Cardiac fibroblast (primary cell): Measurements from ENCODE around the gene STARD13.
A peak's percentile ranks its signal among the peaks of the same experiment; 100 is the strongest.

Source experiments
- DNase-seq, 2 donors: peaks; one replicate each; pipeline versions ENCODE4 v3.0.0 to v3.0.0-alpha.2; 2010; ENCODE audit warnings: low read depth in 2 of 2
- H3K4me3 ChIP-seq, 2 donors: replicated peaks in 1 of 2; 1 replicate in 1 of 2; 2 replicates in 1 of 2; pipeline ENCODE4 v1.5.1; 2011; ENCODE audit warnings: low read depth in 2 of 2, low read length in 2 of 2, mild to moderate bottlenecking in 2 of 2, moderate library complexity in 1 of 2
- CTCF ChIP-seq: IDR thresholded peaks from one replicate; pipeline ENCODE4 v1.5.1; 2011; ENCODE audit warnings: low read depth, mild to moderate bottlenecking, low read length, inconsistent platforms

STARD13 gene

DNA sequence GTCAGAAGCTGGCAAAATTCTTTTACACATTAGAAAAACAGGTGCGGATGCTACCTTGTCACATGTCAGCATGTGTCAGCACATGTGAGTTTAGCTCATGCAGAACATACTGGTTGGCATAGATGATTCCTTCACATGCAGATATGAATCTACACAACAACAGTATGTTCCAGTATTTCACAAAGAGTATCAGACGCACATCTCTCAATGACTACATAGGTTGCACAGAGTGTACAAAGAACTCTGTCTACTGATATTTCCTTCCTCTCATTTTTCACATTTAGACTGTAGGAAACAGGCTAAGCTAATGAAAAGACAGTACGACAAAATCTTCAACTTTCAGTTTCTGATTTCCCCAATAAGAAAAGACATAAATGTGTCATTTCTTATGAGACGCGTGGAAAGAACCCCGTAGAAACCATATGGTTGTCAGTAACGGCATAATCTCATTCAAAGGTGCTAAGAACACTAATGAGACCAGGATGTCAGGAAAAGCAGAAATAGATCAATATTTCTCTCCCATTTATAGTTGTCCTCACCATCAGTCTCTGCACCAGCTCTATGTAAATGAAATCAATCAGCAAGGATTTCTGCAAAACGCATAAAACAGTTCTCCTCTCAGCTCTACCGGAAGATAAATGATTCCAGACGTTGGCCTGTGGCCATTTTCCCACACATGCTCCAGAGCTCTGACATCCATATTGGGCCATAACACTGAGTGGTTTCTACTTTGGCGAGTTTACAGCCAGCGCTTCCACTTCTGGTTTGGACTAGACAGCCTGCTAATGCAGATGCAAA is 81.2 kb downstream of the STARD13 start:
- peak; percentile 94 for DNase-seq
- H3K4me3 ChIP-seq: peak overlapping the region; percentile 4 to 35
- no peak for TF ChIP-seq CTCF

- TF ChIP-seq CTCF: no peak
- no peak for DNase-seq
- H3K4me3 ChIP-seq: no peak overlapping the region
These were observed 82.8 kb downstream of the STARD13 start for GRCh38 chr13:33202644-33203169.

DNA sequence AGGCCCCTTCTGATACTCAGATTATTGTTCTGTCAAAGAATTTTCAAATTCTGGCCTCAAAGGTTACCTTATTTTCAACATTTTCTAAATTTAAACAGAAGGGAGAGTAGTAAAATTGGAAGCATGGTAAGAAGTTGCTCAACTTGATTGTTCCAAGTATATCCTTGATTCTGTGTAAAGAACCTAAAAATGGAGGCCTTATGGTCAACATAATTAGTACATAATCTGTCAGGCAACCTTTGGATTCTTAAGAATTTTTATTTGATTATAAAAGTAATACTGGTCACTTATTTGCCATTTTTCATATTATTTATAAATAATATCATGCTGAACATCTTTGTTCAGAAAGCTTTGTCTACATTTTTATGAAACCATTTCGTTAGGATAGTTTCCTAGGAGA is 83.9 kb downstream of the STARD13 start:
- H3K4me3 ChIP-seq: no peak overlapping the region
- DNase-seq: no peak
- TF ChIP-seq CTCF: no peak

DNA sequence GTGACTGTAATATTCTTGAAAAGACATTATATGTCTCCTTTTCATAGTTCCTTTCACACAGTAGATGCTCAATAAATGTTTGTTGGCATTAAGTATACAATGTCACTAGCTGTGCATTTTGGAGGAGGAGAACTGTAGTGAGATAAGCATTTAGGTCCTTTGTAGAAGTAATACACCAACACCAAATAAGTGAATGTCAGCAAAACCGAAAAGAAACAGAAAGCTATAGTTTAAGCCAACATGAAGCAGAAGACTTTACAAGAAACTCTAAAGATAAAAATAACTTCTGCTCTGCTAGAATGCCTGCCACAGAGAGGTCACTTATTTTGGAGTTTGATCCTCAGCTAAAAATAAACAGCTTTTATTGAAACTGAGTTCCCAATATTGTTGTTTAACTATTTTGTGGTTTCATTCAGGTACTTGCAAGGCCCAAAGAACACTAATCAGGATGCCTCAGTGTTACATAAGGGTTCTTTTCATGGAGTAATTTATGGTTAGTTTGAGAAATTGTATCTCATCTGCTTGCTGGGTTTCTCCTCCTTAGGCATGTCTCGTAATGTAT is 86.2 kb downstream of the STARD13 start:
- TF ChIP-seq CTCF: no peak
- no peak overlapping the region for H3K4me3 ChIP-seq
- DNase-seq: no peak

DNA sequence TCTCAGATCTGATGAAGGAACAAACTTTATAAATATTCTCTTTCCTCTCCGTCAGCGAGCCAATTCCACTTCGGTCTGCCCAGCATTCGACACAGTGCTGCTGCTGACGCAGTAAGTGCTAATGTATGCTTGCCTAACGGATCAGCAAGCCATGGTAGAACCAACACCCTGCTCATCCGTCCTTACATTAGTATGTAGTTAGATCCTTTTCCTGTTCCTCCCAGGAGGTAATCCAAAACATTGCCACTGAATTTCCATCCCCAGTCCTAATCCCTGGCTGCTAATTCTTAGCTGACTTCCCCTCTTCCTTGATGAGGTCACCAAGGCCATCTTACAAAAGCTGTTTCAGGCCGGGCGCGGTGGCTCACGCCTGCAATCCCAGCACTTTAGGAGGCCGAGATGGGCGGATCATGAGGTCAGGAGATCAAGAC is 88.0 kb downstream of the STARD13 start:
- DNase-seq: no peak
- no peak overlapping the region for H3K4me3 ChIP-seq

DNA sequence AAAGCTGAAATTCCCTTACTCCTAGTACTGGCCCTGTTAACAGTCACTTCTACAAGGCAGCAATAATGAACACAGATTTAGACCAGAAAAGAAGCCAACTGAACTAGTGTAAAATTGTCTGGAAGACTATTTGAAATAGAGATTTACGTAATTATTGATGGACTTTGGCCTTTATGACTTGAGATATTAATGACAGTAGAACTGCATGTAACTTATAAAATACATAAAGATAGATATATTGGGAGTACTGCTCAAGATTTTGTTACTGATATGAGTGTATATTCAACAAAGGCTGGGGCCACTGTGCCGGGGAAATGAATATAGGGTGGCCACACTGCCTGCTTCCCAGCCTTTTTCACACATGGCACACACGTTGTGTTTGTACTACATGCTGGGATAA is 88.8 kb downstream of the STARD13 start:
- DNase-seq: no peak
- no peak for TF ChIP-seq CTCF
- H3K4me3 ChIP-seq: no peak overlapping the region

More for the DNA sequence above, 88.0 kb downstream of the STARD13 start:
- TF ChIP-seq CTCF: no peak
